D341Med (cell line): ENCODE measurements around the gene STK39.
"Not testable (repeated sequence)": the region's sequence is repeated elsewhere in the genome, so short reads cannot be mapped to it uniquely, and the experiment has no call there.

ENCODE experiments used
- DNase-seq: peaks from one replicate; pipeline ENCODE4 v3.0.0; 2012; ENCODE audit warnings: low spot score

STK39 gene

GRCh38 chr2:168137510-168138180 is 109.8 kb downstream of the STK39 start:
- no peak for DNase-seq

- DNase-seq, result no peak
Measured at GRCh38 chr2:168136392-168136977, 110.9 kb downstream of the STK39 start.

- no peak for DNase-seq
Measured at GRCh38 chr2:168135630-168136029, 111.8 kb downstream of the STK39 start.

- DNase-seq, result no peak
Measured at GRCh38 chr2:168135121-168135520, 112.3 kb downstream of the STK39 start.

DNA sequence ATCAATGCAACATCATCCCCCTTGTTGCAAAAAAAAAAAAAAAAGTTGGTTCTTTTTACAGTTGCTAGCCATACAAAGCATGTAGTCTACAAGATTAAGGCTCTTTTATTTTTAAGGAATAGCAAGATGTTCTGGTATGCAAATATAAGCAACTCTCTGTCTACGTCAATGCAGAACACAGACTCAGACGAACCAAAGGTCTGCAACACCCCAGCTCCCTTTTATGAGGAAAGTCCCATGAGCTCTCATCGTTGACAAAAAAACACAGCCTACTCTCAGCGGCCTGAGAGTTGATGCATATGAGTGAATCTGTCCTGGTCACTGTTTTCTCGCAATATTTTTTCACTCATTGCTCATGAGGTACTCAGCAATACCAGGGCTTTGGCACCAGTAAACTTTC is 112.9 kb downstream of the STK39 start:
- no peak for DNase-seq

DNA sequence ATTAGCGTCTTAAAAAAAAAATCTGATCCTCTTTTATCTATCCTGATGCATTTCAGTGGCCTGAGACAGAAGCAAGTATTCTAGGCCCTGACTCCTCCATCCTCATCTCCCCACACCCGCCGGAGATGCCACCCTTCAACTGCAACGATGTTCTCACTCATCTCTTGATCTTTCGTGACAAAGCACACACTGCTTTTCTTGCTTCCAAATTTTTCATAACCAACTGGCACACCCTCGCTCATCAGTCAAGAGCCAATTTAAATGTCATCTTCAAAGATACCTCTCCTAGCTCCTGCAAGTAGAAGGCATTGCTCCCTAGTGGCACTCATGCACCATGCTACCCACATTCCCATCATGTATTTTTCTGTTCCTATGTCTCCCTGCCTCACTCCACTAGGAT is 115.0 kb downstream of the STK39 start:
- DNase-seq, result no peak

DNA sequence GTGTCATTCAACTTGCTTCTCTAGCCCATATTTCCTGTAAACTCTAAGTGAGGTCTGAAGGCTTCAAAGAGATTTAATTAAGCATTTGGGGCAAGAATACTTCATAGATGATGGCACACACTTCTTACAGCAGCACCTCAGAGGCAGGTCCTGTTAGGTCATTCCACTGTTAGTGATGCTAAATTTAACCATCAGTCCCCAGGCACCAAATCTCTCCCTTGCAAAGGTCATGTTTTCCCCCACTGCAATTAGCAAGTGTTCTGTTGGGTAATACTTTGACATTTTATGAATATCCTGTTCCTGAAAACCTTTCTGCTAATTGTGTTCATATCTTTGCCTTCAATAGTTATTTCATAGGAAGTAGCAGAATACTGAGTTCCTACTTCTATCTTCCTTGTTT is 117.0 kb downstream of the STK39 start:
- no peak for DNase-seq

DNA sequence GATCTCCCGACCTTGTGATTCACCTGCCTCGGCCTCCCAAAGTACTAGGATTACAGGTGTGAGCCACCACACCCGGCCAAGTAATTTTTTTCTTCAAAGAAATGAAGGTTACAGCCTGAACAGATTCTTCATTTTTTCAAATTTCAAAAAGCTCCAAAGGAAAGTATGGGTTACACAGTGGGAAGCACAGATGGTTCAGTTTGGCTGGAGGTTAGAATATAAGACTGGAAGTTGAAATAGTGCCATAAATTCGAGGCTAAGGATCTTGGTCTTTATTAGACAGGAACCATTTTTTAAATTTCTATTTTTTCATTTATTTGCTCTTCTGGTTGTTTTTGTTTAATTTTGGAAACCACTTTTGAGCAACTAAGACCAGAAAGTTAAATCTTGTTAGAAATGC is 120.0 kb downstream of the STK39 start:
- no peak for DNase-seq

- DNase-seq, result not testable (repeated sequence)
Measured at GRCh38 chr2:168122210-168122609, 125.2 kb downstream of the STK39 start.

GRCh38 chr2:168120730-168121129 is 126.7 kb downstream of the STK39 start:
- no peak for DNase-seq

DNA sequence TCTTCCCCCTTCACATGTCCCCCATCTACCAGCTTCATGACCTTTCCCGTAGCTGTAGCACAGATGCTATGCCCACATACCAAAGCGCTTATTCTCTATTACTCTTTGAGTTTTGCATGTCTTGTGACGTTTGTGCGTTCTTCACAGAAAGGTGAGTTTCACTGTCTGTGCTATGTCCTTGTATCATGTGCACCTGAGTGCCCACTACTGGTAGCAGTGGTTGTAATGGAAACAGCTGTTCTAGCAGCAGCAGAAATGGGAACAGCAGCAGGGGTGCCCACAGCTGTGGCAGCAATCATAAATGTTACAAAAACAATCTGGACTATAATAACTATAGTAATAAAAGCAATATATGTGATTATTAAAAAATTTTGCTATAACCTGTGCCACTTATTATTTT is 127.1 kb downstream of the STK39 start:
- DNase-seq, result no peak

DNA sequence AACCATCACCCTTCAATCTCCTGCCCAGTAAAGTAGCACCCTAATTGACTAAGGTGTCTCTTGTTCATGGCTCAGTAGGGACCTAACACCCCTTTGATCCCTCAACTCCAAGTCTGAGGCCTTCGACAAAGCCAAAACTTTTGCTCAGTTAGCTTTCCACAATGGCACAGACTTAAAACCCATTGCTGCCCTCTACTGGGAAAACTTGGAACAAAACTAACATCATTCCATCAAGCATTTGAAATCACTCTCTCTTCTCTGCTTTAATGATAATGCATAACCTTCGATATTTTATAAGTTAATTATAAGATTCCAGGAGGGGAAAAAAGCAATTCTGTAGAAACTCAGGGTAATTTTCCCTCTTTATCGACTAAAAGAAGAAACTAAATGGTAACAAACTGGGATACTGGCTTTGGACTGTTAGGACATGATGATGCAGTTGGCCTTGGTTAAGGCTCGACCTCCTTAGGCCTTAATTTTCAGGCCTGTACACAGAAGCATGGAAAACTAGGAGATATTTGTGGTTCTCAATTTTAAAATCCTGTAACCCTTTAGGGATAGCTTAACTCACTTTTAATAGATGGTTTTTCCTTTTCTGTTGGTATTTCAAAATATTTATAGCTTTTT is 127.8 kb downstream of the STK39 start:
- DNase-seq, result no peak

DNA sequence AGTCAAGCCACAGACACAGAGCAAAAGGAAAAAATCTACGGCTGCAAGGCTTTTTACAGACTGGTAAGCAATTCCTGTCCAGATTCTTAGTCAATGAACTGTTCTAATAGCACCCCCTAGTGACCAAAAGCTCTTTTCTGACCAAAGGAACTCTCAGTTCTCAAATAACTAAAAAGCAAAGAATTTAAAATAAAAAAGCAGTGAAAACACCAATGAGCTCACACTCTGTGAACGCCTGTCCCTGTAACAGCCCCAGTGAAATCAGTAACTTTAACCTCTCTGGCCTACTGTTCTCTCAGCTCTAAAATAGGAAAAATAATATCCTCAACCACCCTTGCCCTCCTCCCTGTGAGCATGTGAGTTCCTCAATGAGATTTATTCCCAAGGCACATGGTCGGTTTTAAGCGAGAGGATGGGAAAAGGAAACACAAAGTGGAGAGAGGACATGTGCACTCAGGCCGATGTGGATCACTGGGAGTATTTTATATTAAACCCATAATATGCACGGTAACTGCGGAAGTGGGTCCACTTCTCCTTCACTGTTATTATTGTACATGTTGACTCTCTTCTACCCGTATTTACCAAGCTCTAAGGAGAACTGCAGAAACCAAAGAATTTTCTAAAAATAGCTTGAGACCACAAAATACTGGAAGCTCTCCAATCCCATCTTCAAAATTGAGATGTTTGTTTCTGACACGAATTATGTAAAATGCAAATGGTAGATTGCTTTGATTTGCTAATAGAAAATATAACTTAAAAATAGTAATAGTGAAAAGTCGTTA is 128.5 kb downstream of the STK39 start:
- DNase-seq, result peak; percentile 36

- DNase-seq, result no peak
Measured at GRCh38 chr2:168116448-168116847, 130.9 kb downstream of the STK39 start.

GRCh38 chr2:168114619-168115018 is 132.8 kb downstream of the STK39 start:
- DNase-seq, result no peak

DNA sequence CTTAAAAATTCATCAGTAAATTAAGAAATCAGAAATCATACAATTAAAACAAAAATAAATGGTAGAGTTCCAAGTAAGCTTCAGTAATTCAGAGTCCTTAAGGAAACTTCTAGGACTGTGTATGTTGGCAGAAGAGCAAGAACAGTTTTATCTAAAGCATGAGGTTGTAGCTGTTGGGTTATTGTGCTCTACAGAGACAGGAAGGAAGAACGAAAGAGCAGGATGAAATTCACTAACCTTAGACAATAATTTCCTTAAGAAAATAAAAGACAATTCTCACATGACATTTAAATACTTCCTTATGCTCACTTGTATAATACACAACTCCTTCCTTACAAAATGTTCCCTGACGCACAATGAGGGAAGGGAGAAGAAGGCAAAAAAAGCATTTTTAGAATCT is 133.4 kb downstream of the STK39 start:
- DNase-seq, result no peak

DNA sequence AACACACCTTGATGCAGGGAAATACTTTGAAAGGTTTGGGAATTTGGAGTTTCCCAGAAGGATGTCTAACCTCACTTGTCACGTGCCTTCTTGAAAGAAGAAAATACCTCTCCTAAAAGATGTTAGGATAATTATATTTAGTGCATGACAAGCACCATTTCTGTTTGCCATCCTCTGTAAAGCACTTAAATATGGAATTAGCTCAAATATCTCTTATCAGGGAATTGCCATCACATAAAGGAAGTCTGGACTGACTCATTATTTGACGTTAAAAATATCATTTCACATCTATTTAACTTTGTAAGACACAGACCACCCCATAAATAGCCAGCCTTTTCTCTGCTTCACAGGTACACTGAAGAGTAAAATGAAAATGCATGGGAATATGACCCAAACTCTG is 140.1 kb downstream of the STK39 start:
- no peak for DNase-seq

- DNase-seq, result no peak
Measured at GRCh38 chr2:168105127-168105683, 142.2 kb downstream of the STK39 start.

GRCh38 chr2:168097431-168097830 is 150.0 kb downstream of the STK39 start:
- no peak for DNase-seq

GRCh38 chr2:168096158-168096557 is 151.2 kb downstream of the STK39 start:
- no peak for DNase-seq

GRCh38 chr2:168091986-168092385 is 155.4 kb downstream of the STK39 start:
- no peak for DNase-seq

- no peak for DNase-seq
Measured at GRCh38 chr2:168090366-168091135, 156.8 kb downstream of the STK39 start.
